HepG2 (cell line): Measurements from ENCODE around the gene ITGB2. TPM values are rescaled to one million over a fixed set of nuclear protein-coding genes. Genes with fewer than 3 reads are reported as not detected.

Experiments
- BORCS8-MEF2B ChIP-seq: sonication (generic); formaldehyde crosslinking; IDR thresholded peaks from 2 replicates; pipeline ENCODE4 v1.8.0; 2022; ENCODE audit warnings: mild to moderate bottlenecking, missing genetic modification reagents
- FLYWCH1 ChIP-seq: sonication (generic); formaldehyde crosslinking; IDR thresholded peaks from 2 replicates; pipeline ENCODE4 v1.8.1; 2023; ENCODE audit warnings: mild to moderate bottlenecking, missing genetic modification reagents
- FOXA1 ChIP-seq, 2 experiments: fragments of 450-650 bp in 1 of 2; sonication (generic) in 1 of 2; formaldehyde crosslinking in 1 of 2; IDR thresholded peaks; 2 replicates each; pipeline versions ENCODE4 v1.4.0 to v1.6.1; 2016 to 2020; ENCODE audit warnings: missing genetic modification reagents in 1 of 2
- FOXO1 ChIP-seq: sonication (generic); formaldehyde crosslinking; IDR thresholded peaks from 2 replicates; pipeline ENCODE4 v1.4.0; 2020; ENCODE audit warnings: missing genetic modification reagents
- KDM4B ChIP-seq: sonication (generic); formaldehyde crosslinking; IDR thresholded peaks from 2 replicates; pipeline ENCODE4 v1.4.0; 2020; ENCODE audit warnings: missing genetic modification reagents
- MED1 ChIP-seq: sonication (generic); formaldehyde crosslinking; IDR thresholded peaks from 2 replicates; pipeline ENCODE4 v1.4.0; 2020; ENCODE audit warnings: missing genetic modification reagents
- NFATC3 ChIP-seq: sonication (generic); formaldehyde crosslinking; IDR thresholded peaks from 2 replicates; pipeline ENCODE4 v1.5.1; 2020; ENCODE audit warnings: mild to moderate bottlenecking, missing genetic modification reagents
- NFKB2 ChIP-seq: sonication (generic); formaldehyde crosslinking; IDR thresholded peaks from 2 replicates; pipeline ENCODE4 v1.4.0; 2020; ENCODE audit warnings: missing genetic modification reagents, borderline replicate concordance
- NONO ChIP-seq, 2 experiments: fragments of 450-650 bp in 1 of 2; sonication (generic) in 1 of 2; formaldehyde crosslinking in 1 of 2; IDR thresholded peaks in 1 of 2; conservative IDR thresholded peaks in 1 of 2; 2 replicates each; pipeline versions ENCODE4 v1.6.1 to v1.8.0; 2017 to 2022; ENCODE audit warnings: mild to moderate bottlenecking in 1 of 2, missing genetic modification reagents in 1 of 2, moderate library complexity in 1 of 2
- NR2F6 ChIP-seq, 2 experiments: IDR thresholded peaks; 2 replicates each; pipeline ENCODE4 v1.6.1; 2016; ENCODE audit warnings: antibody characterized with exemption in 1 of 2, mild to moderate bottlenecking in 1 of 2
- RBM39 ChIP-seq: fragments of 200-400 bp; formaldehyde crosslinking; IDR thresholded peaks from one replicate; pipeline ENCODE4 v1.6.1; 2018; ENCODE audit warnings: antibody characterized with exemption, mild to moderate bottlenecking, low read depth, low read length; ENCODE audit not compliant: poor library complexity, severe bottlenecking
- REPIN1 ChIP-seq: sonication (generic); formaldehyde crosslinking; IDR thresholded peaks from 2 replicates; pipeline ENCODE4 v1.8.0; 2022; ENCODE audit warnings: missing genetic modification reagents, low read depth, mild to moderate bottlenecking, borderline replicate concordance
- RFX1 ChIP-seq: fragments of 450-650 bp; IDR thresholded peaks from 2 replicates; pipeline ENCODE4 v1.6.1; 2017
- TMF1 ChIP-seq: sonication (generic); formaldehyde crosslinking; IDR thresholded peaks from 2 replicates; pipeline ENCODE4 v1.8.1; 2022; ENCODE audit warnings: low read depth, missing genetic modification reagents
- ZBTB7A ChIP-seq: sonication (generic); formaldehyde crosslinking; IDR thresholded peaks from 2 replicates; pipeline ENCODE4 v1.8.0; 2022; ENCODE audit warnings: mild to moderate bottlenecking, missing genetic modification reagents
- ZC3H4 ChIP-seq: sonication (generic); formaldehyde crosslinking; IDR thresholded peaks from 2 replicates; pipeline ENCODE4 v1.4.0; 2020; ENCODE audit warnings: missing genetic modification reagents, borderline replicate concordance
- ZEB1 ChIP-seq: IDR thresholded peaks from 2 replicates; pipeline ENCODE4 v1.6.1; 2012; ENCODE audit warnings: mild to moderate bottlenecking, low read depth, inconsistent platforms; ENCODE audit not compliant: insufficient replicate concordance
- ZNF230 ChIP-seq: sonication (generic); formaldehyde crosslinking; IDR thresholded peaks from 2 replicates; pipeline ENCODE4 v1.4.0; 2020; ENCODE audit warnings: mild to moderate bottlenecking, missing genetic modification reagents
- ZNF234 ChIP-seq: sonication (generic); formaldehyde crosslinking; conservative IDR thresholded peaks from 2 replicates; pipeline ENCODE4 v1.5.1; 2020; ENCODE audit warnings: mild to moderate bottlenecking, missing genetic modification reagents
- ZNF280B ChIP-seq: sonication (generic); formaldehyde crosslinking; IDR thresholded peaks from 2 replicates; pipeline ENCODE4 v1.5.0; 2020; ENCODE audit warnings: missing genetic modification reagents, mild to moderate bottlenecking, borderline replicate concordance
- ZNF598 ChIP-seq: sonication (generic); formaldehyde crosslinking; IDR thresholded peaks from 2 replicates; pipeline ENCODE4 v1.5.1; 2020; ENCODE audit warnings: mild to moderate bottlenecking, missing genetic modification reagents, borderline replicate concordance
- ZNF83 ChIP-seq: sonication (generic); formaldehyde crosslinking; IDR thresholded peaks from 2 replicates; pipeline ENCODE4 v1.4.0; 2020; ENCODE audit warnings: missing genetic modification reagents, mild to moderate bottlenecking, borderline replicate concordance
- ZNF850 ChIP-seq: sonication (generic); formaldehyde crosslinking; conservative IDR thresholded peaks from 2 replicates; pipeline ENCODE4 v1.9.0; 2021; ENCODE audit warnings: mild to moderate bottlenecking, missing genetic modification reagents
- ZNF883 ChIP-seq: sonication (generic); formaldehyde crosslinking; IDR thresholded peaks from 2 replicates; pipeline ENCODE4 v1.5.1; 2020; ENCODE audit warnings: mild to moderate bottlenecking, missing genetic modification reagents; ENCODE audit errors: not compliant biosample characterization
- polyA plus RNA-seq, 8 experiments: library from polyadenylated mRNA; depleted of rRNA in 3 of 8; stranded (reverse) in 7 of 8; unstranded in 1 of 8; fragments of >200 nt; fragmentation: Illumina TruSeq in 4 of 8; extraction: Trizol in 4 of 8; gene quantifications; 2 replicates each; pipeline versions ENCODE4 v1.2.1 to v1.2.3, GENCODE V29; 2011 to 2016; ENCODE audit warnings: low read depth in 4 of 8, missing spikeins in 1 of 8, mixed read lengths in 1 of 8; ENCODE audit not compliant: insufficient read depth in 1 of 8
- total RNA-seq, 5 experiments: library from RNA; depleted of rRNA; stranded (reverse); fragments of >200 nt; fragmentation: Illumina TruSeq; extraction: Trizol; gene quantifications; 2 replicates each; pipeline ENCODE4 v1.2.3, GENCODE V29; 2016; ENCODE audit warnings: low read depth in 1 of 5
- TF ChIP-seq, protein P1 (sequence below): sonication (generic); formaldehyde crosslinking; conservative IDR thresholded peaks from 2 replicates; pipeline ENCODE4 v1.8.1; 2023; ENCODE audit warnings: missing genetic modification reagents
- TF ChIP-seq, protein P2 (sequence below): sonication (generic); formaldehyde crosslinking; IDR thresholded peaks from 2 replicates; pipeline ENCODE4 v1.8.1; 2023; ENCODE audit warnings: mild to moderate bottlenecking, moderate library complexity, missing genetic modification reagents

The ITGB2 gene
- total and polyA plus RNA-seq, 2 of the 13 experiments (the other 11 are each of a cell fraction or from before 2014, with no cell fraction given), result 4.2 to 18.0 TPM

- TF ChIP-seq TMF1 (CRISPR knock-in tag) (0 out of 2 replicates have a peak, but pooled peaks have one; percentile 22), ZNF598 (CRISPR knock-in tag) (no peak; the same call in 1 of the 2 replicates), ZNF883 (CRISPR knock-in tag) (no peak), ZNF230 (CRISPR knock-in tag) (peak; percentile 30), NR2F6 (IDR thresholded peaks at IDR 0.05) (no peak), NR2F6 (CRISPR knock-in tag; IDR thresholded peaks at IDR 0.05) (no peak), RFX1 (no peak), ZEB1 (no peak), ZNF83 (CRISPR knock-in tag) (no peak), ZNF850 (CRISPR knock-in tag) (0 out of 2 replicates have a peak, but pooled peaks have one; percentile 57), FOXA1 (IDR thresholded peaks at IDR 0.05) (no peak), FOXA1 (CRISPR knock-in tag; IDR thresholded peaks at IDR 0.05) (no peak), NFKB2 (CRISPR knock-in tag) (0 out of 2 replicates have a peak, but pooled peaks have one; percentile 25), REPIN1 (CRISPR knock-in tag) (0 out of 2 replicates have a peak, but pooled peaks have one; percentile 8), ZNF234 (0 out of 2 replicates have a peak, but pooled peaks have one; percentile 47), ZBTB7A (CRISPR knock-in tag) (no peak), ZC3H4 (CRISPR knock-in tag) (0 out of 2 replicates have a peak, but pooled peaks have one; percentile 19), BORCS8-MEF2B (CRISPR knock-in tag) (0 out of 2 replicates have a peak, but pooled peaks have one; percentile 35), FLYWCH1 (CRISPR knock-in tag) (0 out of 2 replicates have a peak, but pooled peaks have one; percentile 35), FOXO1 (CRISPR knock-in tag) (no peak), NFATC3 (CRISPR knock-in tag) (no peak), NONO (IDR thresholded peaks at IDR 0.05) (no peak), NONO (CRISPR knock-in tag; conservative IDR thresholded peaks at IDR 0.05) (no peak), RBM39 (peak; percentile 7), MED1 (CRISPR knock-in tag) (peak; percentile 44), ZNF280B (CRISPR knock-in tag) (peak; percentile 59; the same call in 1 of the 2 replicates), KDM4B (CRISPR knock-in tag) (no peak)
- TF ChIP-seq, protein P1, sequence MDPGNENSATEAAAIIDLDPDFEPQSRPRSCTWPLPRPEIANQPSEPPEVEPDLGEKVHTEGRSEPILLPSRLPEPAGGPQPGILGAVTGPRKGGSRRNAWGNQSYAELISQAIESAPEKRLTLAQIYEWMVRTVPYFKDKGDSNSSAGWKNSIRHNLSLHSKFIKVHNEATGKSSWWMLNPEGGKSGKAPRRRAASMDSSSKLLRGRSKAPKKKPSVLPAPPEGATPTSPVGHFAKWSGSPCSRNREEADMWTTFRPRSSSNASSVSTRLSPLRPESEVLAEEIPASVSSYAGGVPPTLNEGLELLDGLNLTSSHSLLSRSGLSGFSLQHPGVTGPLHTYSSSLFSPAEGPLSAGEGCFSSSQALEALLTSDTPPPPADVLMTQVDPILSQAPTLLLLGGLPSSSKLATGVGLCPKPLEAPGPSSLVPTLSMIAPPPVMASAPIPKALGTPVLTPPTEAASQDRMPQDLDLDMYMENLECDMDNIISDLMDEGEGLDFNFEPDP (CRISPR knock-in tag), result 0 out of 2 replicates have a peak, but pooled peaks have one; percentile 72
- TF ChIP-seq, protein P2, sequence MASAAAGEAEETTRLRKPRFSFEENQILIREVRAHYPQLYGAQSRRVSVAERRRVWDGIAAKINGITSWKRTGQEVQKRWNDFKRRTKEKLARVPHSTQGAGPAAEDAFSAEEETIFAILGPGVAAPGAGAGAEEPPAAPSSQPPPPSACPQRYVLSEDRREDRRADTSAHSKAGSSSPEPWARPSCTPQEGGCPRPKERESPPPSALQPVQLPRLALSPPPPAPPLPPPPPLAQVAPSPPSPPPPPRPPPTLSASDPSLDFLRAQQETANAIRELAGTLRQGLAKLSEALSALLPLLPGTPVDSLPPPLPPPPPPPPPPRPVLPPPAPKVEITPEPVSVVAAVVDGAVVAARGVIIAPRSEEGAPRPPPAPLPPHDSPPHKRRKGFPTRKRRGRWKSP (CRISPR knock-in tag), result peak; percentile 33; the same call in 1 of the 2 replicates
Measured at GRCh38 chr21:44872649-44873355, 47.9 kb downstream of the ITGB2 start (continued).
